ENCODE measurements around the gene DDA1.

DDA1 gene

DNA sequence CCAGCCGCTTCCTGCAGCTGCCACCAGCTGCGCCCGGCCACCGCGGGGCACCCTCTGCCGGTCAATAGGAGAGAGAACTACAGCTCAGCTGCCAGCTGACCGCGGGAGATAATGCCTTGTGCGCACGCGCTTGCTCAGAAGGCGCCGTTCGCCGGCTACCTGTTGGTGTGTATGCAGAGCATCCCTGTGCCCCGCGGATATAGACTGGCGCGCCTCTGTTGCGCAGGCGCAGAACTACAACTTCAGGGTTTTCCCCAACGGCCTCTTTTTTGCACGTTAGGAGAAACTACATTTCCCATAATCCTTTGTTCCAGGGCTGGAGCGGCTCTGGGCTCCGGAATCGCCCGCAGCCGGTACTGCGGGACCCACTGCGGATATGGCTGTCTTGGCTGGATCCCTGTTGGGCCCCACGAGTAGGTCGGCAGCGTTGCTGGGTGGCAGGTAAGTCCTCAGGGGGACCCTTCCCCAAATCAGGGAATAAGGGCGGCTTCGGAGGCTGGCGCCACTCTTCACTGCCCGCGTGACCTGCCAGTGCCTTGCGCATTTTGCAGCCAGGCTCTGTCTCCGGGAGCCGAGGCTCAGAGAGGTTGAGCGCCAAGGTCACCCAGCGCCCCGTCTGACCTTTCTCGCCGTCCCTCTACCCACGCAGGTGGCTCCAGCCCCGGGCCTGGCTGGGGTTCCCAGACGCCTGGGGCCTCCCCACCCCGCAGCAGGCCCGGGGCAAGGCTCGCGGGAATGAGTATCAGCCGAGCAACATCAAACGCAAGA lies 3.7 kb upstream of the DDA1 start, which contains the start of gene MRPL34:
TSS of gene MRPL34 (plus strand) at position 356 of the 768 bp plus-strand sequence. CDS start at position 377, 21 bp downstream.
- TF ChIP-seq, protein P1, sequence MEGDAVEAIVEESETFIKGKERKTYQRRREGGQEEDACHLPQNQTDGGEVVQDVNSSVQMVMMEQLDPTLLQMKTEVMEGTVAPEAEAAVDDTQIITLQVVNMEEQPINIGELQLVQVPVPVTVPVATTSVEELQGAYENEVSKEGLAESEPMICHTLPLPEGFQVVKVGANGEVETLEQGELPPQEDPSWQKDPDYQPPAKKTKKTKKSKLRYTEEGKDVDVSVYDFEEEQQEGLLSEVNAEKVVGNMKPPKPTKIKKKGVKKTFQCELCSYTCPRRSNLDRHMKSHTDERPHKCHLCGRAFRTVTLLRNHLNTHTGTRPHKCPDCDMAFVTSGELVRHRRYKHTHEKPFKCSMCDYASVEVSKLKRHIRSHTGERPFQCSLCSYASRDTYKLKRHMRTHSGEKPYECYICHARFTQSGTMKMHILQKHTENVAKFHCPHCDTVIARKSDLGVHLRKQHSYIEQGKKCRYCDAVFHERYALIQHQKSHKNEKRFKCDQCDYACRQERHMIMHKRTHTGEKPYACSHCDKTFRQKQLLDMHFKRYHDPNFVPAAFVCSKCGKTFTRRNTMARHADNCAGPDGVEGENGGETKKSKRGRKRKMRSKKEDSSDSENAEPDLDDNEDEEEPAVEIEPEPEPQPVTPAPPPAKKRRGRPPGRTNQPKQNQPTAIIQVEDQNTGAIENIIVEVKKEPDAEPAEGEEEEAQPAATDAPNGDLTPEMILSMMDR (conservative IDR thresholded peaks at IDR 0.05; ENCODE audit: low read depth, low read length) = peak; percentile 75
- DNase-seq (ENCODE audit: low read depth) = peak; percentile 99
- H3K4me3 ChIP-seq (ENCODE audit: low read depth, low read length) = peak within 1 kb of the TSS; percentile 89

DNA sequence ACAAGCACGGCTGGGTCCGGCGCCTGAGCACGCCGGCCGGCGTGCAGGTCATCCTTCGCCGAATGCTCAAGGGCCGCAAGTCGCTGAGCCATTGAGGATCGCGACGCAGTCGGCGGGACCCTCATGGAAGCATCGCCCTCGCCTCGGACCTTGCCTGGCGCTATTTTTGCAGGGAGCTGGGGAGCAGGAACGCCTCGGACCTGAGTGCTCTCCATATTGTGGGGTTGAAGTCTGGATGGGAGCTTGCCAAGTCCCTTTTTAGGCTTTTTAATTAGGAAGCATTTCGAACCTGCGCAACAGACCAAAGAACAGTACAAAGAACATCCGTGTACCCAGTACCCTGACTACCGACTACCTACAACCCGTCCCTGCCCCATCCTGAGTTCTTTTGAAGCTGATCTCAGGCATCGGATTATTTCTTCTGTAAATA lies 3.1 kb upstream of the DDA1 start:
- TF ChIP-seq, protein P1 (conservative IDR thresholded peaks at IDR 0.05; ENCODE audit: low read depth, low read length) = no peak
- H3K4me3 ChIP-seq (ENCODE audit: low read depth, low read length) = peak overlapping the region; percentile 89
- DNase-seq (ENCODE audit: low read depth) = no peak

DNA sequence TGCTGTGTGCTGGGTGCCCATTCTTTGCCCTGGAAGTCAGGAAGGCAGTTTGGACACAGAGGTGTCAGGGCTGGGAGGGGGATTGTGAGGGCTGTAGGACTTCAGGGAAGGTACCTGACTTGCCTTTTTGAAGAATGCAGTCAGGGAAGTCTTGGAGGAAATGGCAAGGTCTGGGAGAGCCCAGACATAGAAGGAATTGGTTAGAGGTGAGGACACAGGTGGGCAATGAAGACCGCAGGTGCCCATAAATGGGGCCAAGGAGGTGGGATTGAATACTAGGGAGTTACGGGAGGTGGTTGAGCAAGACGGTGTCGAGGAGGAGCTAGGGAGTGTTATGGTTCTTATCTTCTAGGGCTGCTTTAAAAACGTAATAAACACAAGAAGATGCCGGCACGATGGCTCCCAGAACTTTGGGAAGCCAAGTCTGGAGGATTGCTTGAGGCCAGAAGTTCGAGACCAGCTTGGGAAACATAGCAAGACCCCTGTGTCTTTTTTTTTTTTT lies 1.4 kb upstream of the DDA1 start:
- H3K4me3 ChIP-seq (ENCODE audit: low read depth, low read length) = no peak overlapping the region
- no peak for DNase-seq (ENCODE audit: low read depth)
- TF ChIP-seq, protein P1 (conservative IDR thresholded peaks at IDR 0.05; ENCODE audit: low read depth, low read length) = no peak

DNA sequence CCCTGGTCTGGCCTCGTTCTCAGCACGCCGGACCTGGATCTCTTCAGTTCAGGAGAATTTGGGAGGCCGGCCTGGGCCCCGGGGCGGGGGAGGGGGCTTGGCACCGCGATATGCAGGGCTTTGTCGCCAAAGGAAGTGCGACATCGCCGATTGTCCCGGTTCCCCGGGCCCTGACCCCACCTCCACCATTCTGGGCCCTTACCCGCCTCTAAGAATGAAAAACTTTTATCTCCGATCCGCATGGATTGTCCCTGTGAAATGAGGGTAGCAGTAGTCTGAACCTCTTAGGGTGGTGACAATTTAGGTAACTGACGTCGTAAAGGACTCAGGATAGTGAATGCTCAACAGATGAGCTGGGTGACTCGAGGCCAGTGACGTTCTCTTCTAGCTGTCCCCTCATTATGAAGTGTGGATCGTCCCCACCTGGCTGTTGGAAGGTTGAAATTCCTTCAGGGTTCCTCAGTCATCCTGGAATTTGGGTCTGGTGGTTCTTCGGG lies 650 bp downstream of the DDA1 start:
- no peak for DNase-seq (ENCODE audit: low read depth)
- H3K4me3 ChIP-seq (ENCODE audit: low read depth, low read length) = peak overlapping the region; percentile 73
- TF ChIP-seq, protein P1 (conservative IDR thresholded peaks at IDR 0.05; ENCODE audit: low read depth, low read length) = no peak

DNA sequence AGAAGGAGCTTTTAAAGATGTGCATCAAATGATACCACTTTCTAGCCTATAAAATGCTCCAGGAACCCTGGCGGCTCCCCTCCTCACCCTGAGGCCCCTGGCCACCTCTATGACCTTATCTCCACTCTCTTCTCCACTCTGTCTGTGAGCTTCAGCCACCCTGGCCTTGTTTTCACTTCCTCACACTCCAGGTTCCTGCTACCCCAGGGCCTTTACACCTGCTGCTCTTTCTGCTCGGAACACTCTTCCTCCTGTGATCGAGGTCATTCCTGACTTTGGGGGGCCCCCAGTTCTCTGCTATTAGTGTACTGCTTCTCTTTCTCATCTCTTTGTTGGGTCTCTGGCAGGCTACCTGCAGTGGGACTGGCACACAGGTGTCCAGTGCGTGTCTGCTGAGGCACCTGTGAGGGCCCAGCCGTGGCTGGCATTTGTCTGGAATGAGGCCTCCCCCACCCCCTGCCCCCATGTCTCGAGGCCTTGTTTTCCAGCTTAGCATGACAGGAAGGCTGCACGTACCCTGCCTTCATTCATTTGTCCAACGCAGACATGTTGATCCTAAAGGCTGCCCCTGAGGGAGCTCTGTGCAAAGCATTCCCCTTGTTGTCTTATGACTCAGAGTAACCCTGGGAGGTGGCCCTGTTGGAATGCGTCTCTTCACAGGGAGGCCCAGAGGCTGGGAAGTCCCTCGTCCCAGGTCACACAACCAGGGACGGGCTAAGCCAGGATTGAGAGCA lies 2.3 kb downstream of the DDA1 start:
- DNase-seq (ENCODE audit: low read depth) = peak; percentile 87
- peak overlapping the region; percentile 22 for H3K4me3 ChIP-seq (ENCODE audit: low read depth, low read length)
- TF ChIP-seq, protein P1 (conservative IDR thresholded peaks at IDR 0.05; ENCODE audit: low read depth, low read length) = no peak

DNA sequence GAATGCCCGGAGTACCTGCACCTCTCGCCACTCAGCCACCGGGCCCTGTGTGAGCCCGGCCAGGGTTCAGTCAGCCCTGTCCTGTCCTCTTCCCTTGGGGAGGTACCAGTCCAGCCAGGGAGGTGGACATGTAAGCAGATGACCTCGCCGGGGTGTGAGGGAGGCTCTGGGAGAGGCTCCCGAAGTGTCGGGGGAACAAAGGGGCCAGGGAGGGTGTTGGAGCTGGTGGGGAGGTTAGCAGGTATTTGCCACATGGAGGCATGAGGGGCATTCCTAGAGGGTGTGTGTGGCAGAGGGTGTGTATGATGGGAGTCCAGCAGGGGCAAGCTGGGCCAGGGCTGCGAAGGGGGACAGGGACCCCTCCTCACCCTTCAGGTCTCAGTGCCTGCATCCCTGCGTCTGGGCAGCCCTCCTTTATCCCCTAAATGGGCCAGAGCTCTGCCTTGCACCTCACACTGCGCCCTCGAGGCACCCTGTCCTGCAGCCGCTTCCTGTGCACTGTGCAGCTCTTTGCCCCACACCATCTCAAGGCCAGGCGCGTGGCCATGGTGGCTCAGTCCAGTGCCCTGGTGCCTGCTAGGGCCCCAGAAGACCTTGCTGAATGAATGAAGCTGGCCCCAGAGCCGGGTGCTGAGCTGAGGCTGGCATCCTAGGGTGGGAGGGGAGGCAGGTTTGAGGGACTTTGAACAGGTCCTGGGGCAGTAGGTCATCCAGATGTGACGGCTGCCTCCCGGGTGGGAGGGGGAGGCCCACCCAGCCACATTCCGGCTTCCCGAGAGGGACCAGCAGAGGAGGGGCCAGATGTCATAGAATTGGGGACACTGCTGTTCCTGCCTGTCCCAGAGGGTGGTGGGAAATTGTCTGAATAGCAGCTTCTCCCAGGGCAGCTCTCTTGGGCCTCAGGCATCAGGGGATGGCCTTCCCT lies 3.1 kb downstream of the DDA1 start:
- TF ChIP-seq, protein P1 (conservative IDR thresholded peaks at IDR 0.05; ENCODE audit: low read depth, low read length) = no peak
- DNase-seq (ENCODE audit: low read depth) = no peak
- peak overlapping the region; percentile 22 for H3K4me3 ChIP-seq (ENCODE audit: low read depth, low read length)

All from choroid plexus epithelial cell (primary cell).